Karpas-422 (cell line): ENCODE results near the gene GCLM. TPM values are rescaled to one million over a fixed set of nuclear protein-coding genes. Genes with fewer than 3 reads are reported as not detected.
"Not testable (repeated sequence)": the region's sequence is repeated elsewhere in the genome, so short reads cannot be mapped to it uniquely, and the experiment has no call there.

ENCODE experiments used
- DNase-seq: peaks from one replicate; pipeline ENCODE4 v3.0.0-alpha.2; 2015
- H2AFZ ChIP-seq: fragments of 200-600 bp; sonication (generic); 2 replicates; pipeline ENCODE4 v1.6.1; 2014; ENCODE audit warnings: antibody characterized with exemption, low read length, mixed read lengths
- H3K27ac ChIP-seq: fragments of 200-600 bp; sonication (generic); 2 replicates; pipeline ENCODE4 v1.5.1; 2014; ENCODE audit warnings: mild to moderate bottlenecking, low read length, moderate library complexity
- H3K27me3 ChIP-seq: fragments of 200-600 bp; sonication (generic); 2 replicates; pipeline ENCODE4 v1.6.1; 2014; ENCODE audit warnings: low read length, mixed read lengths
- H3K36me3 ChIP-seq: fragments of 200-600 bp; sonication (generic); 2 replicates; pipeline ENCODE4 v1.6.1; 2014; ENCODE audit warnings: low read length, mixed read lengths; ENCODE audit not compliant: insufficient read depth
- H3K4me1 ChIP-seq: fragments of 200-600 bp; sonication (generic); 2 replicates; pipeline ENCODE4 v1.6.1; 2014; ENCODE audit warnings: mild to moderate bottlenecking, low read length, mixed read lengths
- H3K4me2 ChIP-seq: fragments of 200-600 bp; sonication (generic); 2 replicates; pipeline ENCODE4 v1.6.1; 2014; ENCODE audit warnings: low read length, low read depth, mild to moderate bottlenecking; ENCODE audit not compliant: poor library complexity, severe bottlenecking
- H3K4me3 ChIP-seq: fragments of 200-600 bp; sonication (generic); 2 replicates; pipeline ENCODE4 v1.5.1; 2014; ENCODE audit warnings: mild to moderate bottlenecking, antibody characterized with exemption, low read length, mixed read lengths
- H3K79me2 ChIP-seq: fragments of 200-600 bp; sonication (generic); 2 replicates; pipeline ENCODE4 v1.6.1; 2014; ENCODE audit warnings: mild to moderate bottlenecking, low read length, mixed read lengths
- H3K9ac ChIP-seq: fragments of 200-600 bp; sonication (generic); 2 replicates; pipeline ENCODE4 v1.6.0; 2014; ENCODE audit warnings: low read length
- H3K9me2 ChIP-seq: fragments of 200-600 bp; sonication (generic), shearing (Covaris generic); replicated peaks from 2 replicates; pipeline ENCODE4 v1.6.0; 2014; ENCODE audit warnings: mild to moderate bottlenecking, low read length, moderate library complexity; ENCODE audit not compliant: insufficient read depth
- H3K9me3 ChIP-seq: fragments of 300-700, 200-600 bp; sonication (generic); 2 replicates; pipeline ENCODE4 v1.6.1; 2014; ENCODE audit warnings: low read length, mixed read lengths
- H4K20me1 ChIP-seq: fragments of 200-600 bp; sonication (generic); 2 replicates; pipeline ENCODE4 v1.6.1; 2014; ENCODE audit warnings: mild to moderate bottlenecking, antibody characterized with exemption, low read length, low read depth; ENCODE audit not compliant: insufficient read depth
- total RNA-seq: library from RNA; depleted of rRNA; stranded (reverse); fragments of >200 nt; shearing (Covaris generic); gene quantifications from 2 replicates; pipeline ENCODE4 v1.2.3, GENCODE V29; 2014; ENCODE audit warnings: low replicate concordance

GCLM gene
- total RNA-seq, 1 experiment from 2014 or later, result 11.5 TPM

GRCh38 chr1:93878889-93879586 is 30.2 kb downstream of the GCLM start, which contains the start of gene DNTTIP2:
DNTTIP2 (minus strand) TSS chr1:93879206; CDS start chr1:93879148, 58 bp downstream.
- Histone ChIP-seq H3K9me2 (no peaks in the 10 kb centered on the region), H3K4me3 (peak within 1 kb of the TSS; percentile 95), H3K27me3 (no peaks in the 10 kb centered on the region), H4K20me1 (peaks cover 21% of the 10 kb centered on the region), H3K9ac (peak within 1 kb of the TSS; percentile 84), H3K36me3 (peaks cover 39% of the 10 kb centered on the region), H2AFZ (peak within 1 kb of the TSS; percentile 13; the same call in 1 of the 2 replicates), H3K4me1 (peaks cover 30% of the 10 kb centered on the region), H3K4me2 (peak within 1 kb of the TSS; percentile 82), H3K79me2 (peaks cover 46% of the 10 kb centered on the region), H3K27ac (peak within 1 kb of the TSS; percentile 56), H3K9me3 (no peaks in the 10 kb centered on the region)
- DNase-seq, result peak; percentile 97

GRCh38 chr1:93878501-93878888 is 30.7 kb downstream of the GCLM start:
- Histone ChIP-seq H3K4me1 (peaks cover 30% of the 10 kb centered on the region), H3K9me2 (no peaks in the 10 kb centered on the region), H3K79me2 (peaks cover 46% of the 10 kb centered on the region), H3K4me2 (peak overlapping the region; percentile 82), H3K27ac (no peak overlapping the region), H4K20me1 (peaks cover 25% of the 10 kb centered on the region), H3K9ac (peak overlapping the region; percentile 84), H2AFZ (no peak overlapping the region), H3K4me3 (peak overlapping the region; percentile 95), H3K9me3 (no peaks in the 10 kb centered on the region), H3K36me3 (peaks cover 41% of the 10 kb centered on the region), H3K27me3 (no peaks in the 10 kb centered on the region)
- DNase-seq, result peak; percentile 65

- H3K27me3 ChIP-seq, result no peaks in the 10 kb centered on the region
- H3K4me1 ChIP-seq, result peaks cover 30% of the 10 kb centered on the region
- no peak overlapping the region for H2AFZ ChIP-seq
- H3K27ac ChIP-seq, result no peak overlapping the region
- H3K9me2 ChIP-seq, result no peaks in the 10 kb centered on the region
- H3K36me3 ChIP-seq, result peaks cover 49% of the 10 kb centered on the region
- H3K4me2 ChIP-seq, result peak overlapping the region; percentile 82
- H4K20me1 ChIP-seq, result peaks cover 27% of the 10 kb centered on the region
- H3K9me3 ChIP-seq, result no peaks in the 10 kb centered on the region
- peaks cover 46% of the 10 kb centered on the region for H3K79me2 ChIP-seq
- peak overlapping the region; percentile 84; the same call in 1 of the 2 replicates for H3K9ac ChIP-seq
- peak overlapping the region; percentile 95 for H3K4me3 ChIP-seq
- no peak for DNase-seq
Measured at GRCh38 chr1:93877529-93877928, 31.7 kb downstream of the GCLM start.

GRCh38 chr1:93876244-93876643 is 33.0 kb downstream of the GCLM start:
- Histone ChIP-seq H3K4me3 (no peak overlapping the region), H3K4me2 (peak overlapping the region; percentile 82), H4K20me1 (peaks cover 27% of the 10 kb centered on the region), H2AFZ (no peak overlapping the region), H3K9me3 (no peaks in the 10 kb centered on the region), H3K36me3 (peaks cover 61% of the 10 kb centered on the region), H3K9me2 (no peaks in the 10 kb centered on the region), H3K79me2 (peaks cover 46% of the 10 kb centered on the region), H3K9ac (no peak overlapping the region), H3K27ac (no peak overlapping the region), H3K27me3 (no peaks in the 10 kb centered on the region), H3K4me1 (peaks cover 30% of the 10 kb centered on the region)
- no peak for DNase-seq

GRCh38 chr1:93874025-93874651 is 35.1 kb downstream of the GCLM start:
- Histone ChIP-seq H4K20me1 (peaks cover 27% of the 10 kb centered on the region), H3K27me3 (no peaks in the 10 kb centered on the region), H3K9me3 (no peaks in the 10 kb centered on the region), H3K36me3 (peaks cover 81% of the 10 kb centered on the region), H3K79me2 (peaks cover 39% of the 10 kb centered on the region), H3K4me2 (no peak overlapping the region), H3K27ac (no peak overlapping the region), H3K9ac (no peak overlapping the region), H3K4me1 (peaks cover 23% of the 10 kb centered on the region), H3K9me2 (no peaks in the 10 kb centered on the region), H2AFZ (no peak overlapping the region), H3K4me3 (no peak overlapping the region)
- peak; percentile 44 for DNase-seq

GRCh38 chr1:93871366-93871765 is 37.9 kb downstream of the GCLM start:
- Histone ChIP-seq H3K9me2 (no peaks in the 10 kb centered on the region), H3K79me2 (peaks cover 12% of the 10 kb centered on the region)

GRCh38 chr1:93869653-93870052 is 39.6 kb downstream of the GCLM start:
- H4K20me1 ChIP-seq, result peaks cover 11% of the 10 kb centered on the region; the same call in 1 of the 2 replicates
- no peaks in the 10 kb centered on the region for H3K9me3 ChIP-seq
- H3K27me3 ChIP-seq, result no peaks in the 10 kb centered on the region
- no peak overlapping the region for H3K4me3 ChIP-seq
- no peak overlapping the region for H2AFZ ChIP-seq
- H3K9me2 ChIP-seq, result no peaks in the 10 kb centered on the region
- no peak overlapping the region for H3K4me2 ChIP-seq
- no peak for DNase-seq
- H3K4me1 ChIP-seq, result no peaks in the 10 kb centered on the region
- no peak overlapping the region for H3K27ac ChIP-seq
- H3K9ac ChIP-seq, result no peak overlapping the region
- H3K79me2 ChIP-seq, result no peaks in the 10 kb centered on the region
- peaks cover 55% of the 10 kb centered on the region for H3K36me3 ChIP-seq

More at GRCh38 chr1:93871366-93871765, 37.9 kb downstream of the GCLM start:
- Histone ChIP-seq H3K27me3 (no peaks in the 10 kb centered on the region), H4K20me1 (peaks cover 11% of the 10 kb centered on the region), H3K4me2 (no peak overlapping the region), H2AFZ (no peak overlapping the region), H3K4me3 (no peak overlapping the region), H3K36me3 (peaks cover 70% of the 10 kb centered on the region), H3K4me1 (peaks cover 4% of the 10 kb centered on the region), H3K27ac (no peak overlapping the region), H3K9ac (no peak overlapping the region), H3K9me3 (no peaks in the 10 kb centered on the region)
- no peak for DNase-seq

- not testable (repeated sequence) for H4K20me1 ChIP-seq, H3K4me2 ChIP-seq, H3K9me2 ChIP-seq, H3K4me1 ChIP-seq, H2AFZ ChIP-seq, H3K27ac ChIP-seq, H3K9me3 ChIP-seq, H3K27me3 ChIP-seq, H3K4me3 ChIP-seq, H3K9ac ChIP-seq, DNase-seq, H3K79me2 ChIP-seq
- H3K36me3 ChIP-seq, result peaks cover 43% of the 10 kb centered on the region
Measured at GRCh38 chr1:93868492-93868891, 40.7 kb downstream of the GCLM start.
